HG03460 (cell line): ENCODE data around the gene VKORC1.

Experiments used
- ATAC-seq: cut with Tn5 transposase; IDR thresholded peaks from one replicate; pipeline ENCODE4 v1.9.1; 2021; ENCODE audit not compliant: unreplicated experiment

The VKORC1 gene

GRCh38 chr16:31130336-31130891 lies 35.8 kb upstream of the VKORC1 start:
- no peak for ATAC-seq

GRCh38 chr16:31129568-31130335 lies 35.2 kb upstream of the VKORC1 start:
- no peak for ATAC-seq

GRCh38 chr16:31128711-31129567 lies 34.3 kb upstream of the VKORC1 start:
- no peak for ATAC-seq

GRCh38 chr16:31127182-31127581 lies 32.6 kb upstream of the VKORC1 start:
- no peak for ATAC-seq

- no peak for ATAC-seq
These were observed 31.2 kb upstream of the VKORC1 start for GRCh38 chr16:31125844-31126243.

GRCh38 chr16:31120129-31120528 lies 25.5 kb upstream of the VKORC1 start:
- no peak for ATAC-seq

GRCh38 chr16:31118223-31119155 lies 23.9 kb upstream of the VKORC1 start:
- ATAC-seq = no peak

- peak; percentile 86 for ATAC-seq
These were observed 23.0 kb upstream of the VKORC1 start, which contains the start of gene KAT8 for GRCh38 chr16:31117384-31118222. KAT8 (plus strand) TSS chr16:31117664; CDS start chr16:31117682, 18 bp downstream.

- no peak for ATAC-seq
These were observed 19.9 kb upstream of the VKORC1 start for GRCh38 chr16:31114468-31114867.

- no peak for ATAC-seq
These were observed 18.8 kb upstream of the VKORC1 start for GRCh38 chr16:31113121-31114120.

GRCh38 chr16:31112711-31113110 lies 18.1 kb upstream of the VKORC1 start:
- no peak for ATAC-seq

GRCh38 chr16:31111881-31112466 lies 17.4 kb upstream of the VKORC1 start:
- ATAC-seq = no peak

GRCh38 chr16:31110106-31111034 lies 15.8 kb upstream of the VKORC1 start:
- no peak for ATAC-seq

- ATAC-seq = no peak
These were observed 15.0 kb upstream of the VKORC1 start for GRCh38 chr16:31109622-31110021.

GRCh38 chr16:31108794-31109558 lies 14.4 kb upstream of the VKORC1 start:
- no peak for ATAC-seq

GRCh38 chr16:31108035-31108793 lies 13.6 kb upstream of the VKORC1 start, which contains the start of gene BCKDK:
BCKDK (plus strand) TSS chr16:31108386; CDS start chr16:31109224, 838 bp downstream.
- ATAC-seq = peak; percentile 81
